Peyer's patch (tissue), 4 donors: Measurements from ENCODE around the gene WT1. TPM values are rescaled to one million over a fixed set of nuclear protein-coding genes. Genes with fewer than 3 reads are reported as not detected.

Source experiments
- DNase-seq, 3 donors: peaks; one replicate each; pipeline ENCODE4 v3.0.0-alpha.2; 2017 to 2019
- H3K27ac ChIP-seq, 4 donors: fragments of 200-600 bp; sonication (generic); one replicate each; pipeline ENCODE4 v1.5.1; 2016 to 2019
- H3K27me3 ChIP-seq, 2 donors: fragments of 200-600 bp; sonication (generic); one replicate each; pipeline ENCODE4 v1.5.1; 2019
- H3K36me3 ChIP-seq, 3 donors: fragments of 200-600 bp; sonication (generic); one replicate each; pipeline ENCODE4 v1.5.1; 2016 to 2019
- H3K4me1 ChIP-seq, 4 donors: fragments of 200-600 bp; sonication (generic); one replicate each; pipeline ENCODE4 v1.5.1; 2016 to 2019
- H3K4me3 ChIP-seq, 4 donors: fragments of 200-600 bp; sonication (generic); 1 replicate in 3 of 4; 2 replicates in 1 of 4; pipeline ENCODE4 v1.5.1; 2016 to 2019; ENCODE audit warnings: mild to moderate bottlenecking in 1 of 4
- H3K9me3 ChIP-seq, 4 donors: fragments of 200-600 bp; sonication (generic); one replicate each; pipeline ENCODE4 v1.5.1; 2016 to 2019; ENCODE audit warnings: mild to moderate bottlenecking in 1 of 4
- POLR2A ChIP-seq, 2 donors: fragments of 450-650 bp; IDR thresholded peaks; one replicate each; pipeline ENCODE4 v1.5.1; 2017; ENCODE audit warnings: antibody characterized with exemption in 2 of 2, mild to moderate bottlenecking in 2 of 2, moderate library complexity in 2 of 2
- total RNA-seq, 4 donors: library from RNA; depleted of rRNA; stranded (reverse); fragments of >200 nt; gene quantifications; one replicate each; pipeline ENCODE4 v1.1.0, GENCODE V29; 2016
- TF ChIP-seq, protein P1 (sequence below), 6 experiments: fragments of 450-650 bp in 4 of 6; fragments of 200-600 bp in 2 of 6; sonication (generic) in 1 of 6; IDR thresholded peaks; one replicate each; pipeline ENCODE4 v1.5.1; 2017 to 2019; ENCODE audit warnings: antibody characterized with exemption in 6 of 6, mild to moderate bottlenecking in 3 of 6, moderate library complexity in 1 of 6

Gene WT1
- total RNA-seq, 4 donors from 2014 or later = not detected

DNA sequence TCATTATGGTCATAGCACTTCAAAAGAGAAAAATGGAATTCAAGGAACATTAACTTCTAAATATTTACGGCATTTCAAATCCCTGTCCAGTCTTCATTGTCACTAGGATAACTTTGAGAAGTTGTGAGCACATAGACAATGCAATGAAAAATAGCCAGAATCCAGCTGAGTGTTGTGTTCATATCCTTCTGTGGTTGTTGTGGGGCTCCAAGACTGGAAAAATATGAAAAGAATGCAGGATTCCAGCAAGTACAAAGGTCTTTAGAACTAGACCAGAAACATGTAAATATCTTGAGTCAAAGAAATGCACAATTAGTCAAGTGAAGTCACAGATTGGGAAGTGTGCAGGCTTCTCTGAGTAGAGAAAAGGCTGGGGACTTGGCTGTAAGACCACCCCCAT is 68.7 kb downstream of the WT1 start:
- Histone ChIP-seq H3K36me3 (no peaks in the 10 kb centered on the region), H3K9me3 (peaks cover 0 to 9% (median 0%) of the 10 kb centered on the region in 4 donors), H3K27me3 (no peaks in the 10 kb centered on the region), H3K4me1 (no peaks in the 10 kb centered on the region), H3K27ac (no peak overlapping the region), H3K4me3 (no peak overlapping the region)
- DNase-seq = no peak
- TF ChIP-seq POLR2A (IDR thresholded peaks at IDR 0.05) = no peak
- TF ChIP-seq, protein P1, sequence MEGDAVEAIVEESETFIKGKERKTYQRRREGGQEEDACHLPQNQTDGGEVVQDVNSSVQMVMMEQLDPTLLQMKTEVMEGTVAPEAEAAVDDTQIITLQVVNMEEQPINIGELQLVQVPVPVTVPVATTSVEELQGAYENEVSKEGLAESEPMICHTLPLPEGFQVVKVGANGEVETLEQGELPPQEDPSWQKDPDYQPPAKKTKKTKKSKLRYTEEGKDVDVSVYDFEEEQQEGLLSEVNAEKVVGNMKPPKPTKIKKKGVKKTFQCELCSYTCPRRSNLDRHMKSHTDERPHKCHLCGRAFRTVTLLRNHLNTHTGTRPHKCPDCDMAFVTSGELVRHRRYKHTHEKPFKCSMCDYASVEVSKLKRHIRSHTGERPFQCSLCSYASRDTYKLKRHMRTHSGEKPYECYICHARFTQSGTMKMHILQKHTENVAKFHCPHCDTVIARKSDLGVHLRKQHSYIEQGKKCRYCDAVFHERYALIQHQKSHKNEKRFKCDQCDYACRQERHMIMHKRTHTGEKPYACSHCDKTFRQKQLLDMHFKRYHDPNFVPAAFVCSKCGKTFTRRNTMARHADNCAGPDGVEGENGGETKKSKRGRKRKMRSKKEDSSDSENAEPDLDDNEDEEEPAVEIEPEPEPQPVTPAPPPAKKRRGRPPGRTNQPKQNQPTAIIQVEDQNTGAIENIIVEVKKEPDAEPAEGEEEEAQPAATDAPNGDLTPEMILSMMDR (IDR thresholded peaks at IDR 0.05) = no peak

GRCh38 chr11:32365192-32365591 is 70.1 kb downstream of the WT1 start:
- H3K4me3 ChIP-seq = no peak overlapping the region
- TF ChIP-seq, protein P1 (IDR thresholded peaks at IDR 0.05) = no peak
- no peak for TF ChIP-seq POLR2A (IDR thresholded peaks at IDR 0.05)
- DNase-seq = no peak

DNA sequence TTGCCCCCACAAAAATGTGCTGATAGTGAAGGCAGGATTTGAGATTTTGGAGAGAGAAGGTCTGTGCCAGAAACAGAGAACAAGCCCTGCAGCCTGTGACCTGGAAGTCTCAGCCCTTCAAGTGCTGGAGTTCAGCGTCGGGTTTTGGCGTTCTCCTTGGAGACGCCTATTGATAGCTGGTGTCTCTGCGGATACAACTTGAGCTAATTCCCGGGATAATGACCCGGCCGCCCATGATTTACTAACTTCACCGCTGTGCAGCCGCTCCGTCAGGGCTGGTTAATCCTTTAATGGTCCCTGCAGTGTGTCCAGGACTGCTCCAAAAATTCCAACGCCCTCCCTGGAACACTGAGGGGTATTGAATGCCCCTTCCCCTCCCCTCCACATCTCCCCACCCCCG is 76.6 kb downstream of the WT1 start:
- Histone ChIP-seq H3K36me3 (no peaks in the 10 kb centered on the region), H3K9me3 (no peaks in the 10 kb centered on the region), H3K4me3 (no peak overlapping the region), H3K27me3 (no peaks in the 10 kb centered on the region), H3K27ac (no peak overlapping the region), H3K4me1 (no peaks in the 10 kb centered on the region)
- no peak for TF ChIP-seq POLR2A (IDR thresholded peaks at IDR 0.05)
- TF ChIP-seq, protein P1 (IDR thresholded peaks at IDR 0.05) = no peak
- DNase-seq = no peak

More at GRCh38 chr11:32365192-32365591, 70.1 kb downstream of the WT1 start:
- no peaks in the 10 kb centered on the region for H3K36me3 ChIP-seq
- no peaks in the 10 kb centered on the region for H3K4me1 ChIP-seq
- H3K9me3 ChIP-seq = peaks cover 0 to 9% (median 0%) of the 10 kb centered on the region in 4 donors
- H3K27ac ChIP-seq = no peak overlapping the region
- no peaks in the 10 kb centered on the region for H3K27me3 ChIP-seq

DNA sequence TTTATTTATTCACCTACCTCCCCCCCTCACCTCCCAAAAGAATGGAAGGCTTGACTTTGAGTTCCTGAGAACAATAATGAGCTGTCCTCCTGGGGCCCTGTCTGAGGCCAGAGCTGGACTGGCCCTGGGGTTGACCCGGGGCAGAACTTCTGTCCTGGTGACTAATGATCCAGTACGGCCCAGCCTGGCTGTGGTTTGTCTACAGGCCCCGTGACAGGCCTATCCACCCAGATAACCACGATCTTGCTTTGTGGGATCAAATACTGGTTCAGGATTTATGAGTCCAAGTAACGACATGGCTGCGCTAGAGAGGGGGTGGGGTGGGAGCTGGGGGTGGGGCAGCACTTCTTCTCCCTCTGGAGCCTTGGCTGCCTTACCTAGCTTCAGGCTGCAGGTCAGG is 81.5 kb downstream of the WT1 start:
- Histone ChIP-seq H3K27me3 (no peaks in the 10 kb centered on the region), H3K27ac (no peak overlapping the region), H3K36me3 (no peaks in the 10 kb centered on the region), H3K4me3 (no peak overlapping the region), H3K9me3 (no peaks in the 10 kb centered on the region), H3K4me1 (no peaks in the 10 kb centered on the region)
- no peak for DNase-seq
- TF ChIP-seq POLR2A (IDR thresholded peaks at IDR 0.05) = no peak
- TF ChIP-seq, protein P1 (IDR thresholded peaks at IDR 0.05) = no peak

GRCh38 chr11:32348502-32348901 is 86.8 kb downstream of the WT1 start:
- Histone ChIP-seq H3K27me3 (no peaks in the 10 kb centered on the region), H3K4me3 (no peak overlapping the region), H3K9me3 (no peaks in the 10 kb centered on the region), H3K4me1 (no peaks in the 10 kb centered on the region), H3K27ac (no peak overlapping the region), H3K36me3 (no peaks in the 10 kb centered on the region)
- no peak for DNase-seq
- TF ChIP-seq, protein P1 (IDR thresholded peaks at IDR 0.05) = no peak
- no peak for TF ChIP-seq POLR2A (IDR thresholded peaks at IDR 0.05)

DNA sequence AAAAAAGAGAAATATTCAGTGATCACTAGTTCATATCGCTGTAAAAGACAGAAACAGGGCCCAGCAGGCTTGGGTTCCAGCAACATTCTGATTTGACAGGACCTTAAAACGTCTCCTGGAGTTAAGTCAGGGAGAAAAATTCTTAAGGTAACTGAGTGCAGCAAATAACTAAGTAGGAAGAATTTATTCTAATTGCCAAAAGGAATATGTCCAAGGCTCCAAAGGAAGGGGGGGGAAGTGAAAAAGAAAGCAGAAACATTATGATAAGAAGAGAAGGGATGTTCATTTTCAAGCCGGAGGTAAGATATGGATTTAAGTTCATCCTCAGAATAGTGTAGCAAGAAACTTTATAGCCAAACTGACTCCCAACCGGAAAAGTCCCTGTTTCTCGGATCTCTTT is 90.4 kb downstream of the WT1 start:
- no peak overlapping the region for H3K27ac ChIP-seq
- H3K27me3 ChIP-seq = no peaks in the 10 kb centered on the region
- no peak for DNase-seq
- H3K9me3 ChIP-seq = no peaks in the 10 kb centered on the region
- no peak overlapping the region for H3K4me3 ChIP-seq
- TF ChIP-seq POLR2A (IDR thresholded peaks at IDR 0.05) = no peak
- TF ChIP-seq, protein P1 (IDR thresholded peaks at IDR 0.05) = no peak
- no peaks in the 10 kb centered on the region for H3K4me1 ChIP-seq
- H3K36me3 ChIP-seq = no peaks in the 10 kb centered on the region
